HCT116 (cell line): ENCODE data around the gene TLR8.

ENCODE experiments used
- CEBPB ChIP-seq: IDR thresholded peaks from 2 replicates; pipeline ENCODE4 v1.6.1; 2012; ENCODE audit warnings: low read depth
- CTCF ChIP-seq, 3 experiments: fragments of 200-600 bp in 1 of 3; sonication (generic) in 1 of 3; IDR thresholded peaks in 2 of 3; conservative IDR thresholded peaks in 1 of 3; 2 replicates each; pipeline ENCODE4 v1.5.1; 2012 to 2017; ENCODE audit warnings: low read depth in 2 of 3, low read length in 2 of 3, antibody characterized with exemption in 1 of 3, borderline replicate concordance in 1 of 3, control low read depth in 1 of 3, mild to moderate bottlenecking in 1 of 3, mixed read lengths in 1 of 3, mixed run types in 1 of 3, moderate library complexity in 1 of 3; ENCODE audit not compliant: insufficient read depth in 1 of 3
- EZH2 ChIP-seq: fragments of 200-600 bp; sonication (generic); IDR thresholded peaks from 2 replicates; pipeline ENCODE4 v1.6.1; 2017; ENCODE audit warnings: antibody characterized with exemption, mixed run types
- EZH2phosphoT487 ChIP-seq: fragments of 200-600 bp; IDR thresholded peaks from 2 replicates; pipeline ENCODE4 v1.6.1; 2018; ENCODE audit warnings: antibody characterized with exemption, borderline replicate concordance
- JUND ChIP-seq: IDR thresholded peaks from 2 replicates; pipeline ENCODE4 v1.6.1; 2012
- MAX ChIP-seq: IDR thresholded peaks from 2 replicates; pipeline ENCODE4 v1.6.1; 2012
- POLR2A ChIP-seq: IDR thresholded peaks from 2 replicates; pipeline ENCODE4 v1.7.0; 2011; ENCODE audit warnings: borderline replicate concordance; ENCODE audit not compliant: insufficient read depth, insufficient read length; ENCODE audit errors: extremely low read depth
- POLR2AphosphoS5 ChIP-seq: IDR thresholded peaks from 2 replicates; pipeline ENCODE4 v1.6.1; 2011; ENCODE audit warnings: mild to moderate bottlenecking, low read depth, low read length, moderate library complexity
- REST ChIP-seq: IDR thresholded peaks from 2 replicates; pipeline ENCODE4 v1.6.1; 2012; ENCODE audit warnings: low read depth
- SIN3A ChIP-seq: IDR thresholded peaks from 2 replicates; pipeline ENCODE4 v1.6.1; 2012; ENCODE audit warnings: low read depth
- TCF7L2 ChIP-seq: IDR thresholded peaks from 2 replicates; pipeline ENCODE4 v1.7.0; 2011; ENCODE audit warnings: borderline replicate concordance, inconsistent platforms; ENCODE audit not compliant: insufficient read depth, insufficient read length; ENCODE audit errors: extremely low read depth
- ZBTB33 ChIP-seq: IDR thresholded peaks from 2 replicates; pipeline ENCODE4 v1.6.1; 2011; ENCODE audit warnings: mild to moderate bottlenecking, low read length, moderate library complexity; ENCODE audit not compliant: insufficient replicate concordance; ENCODE audit errors: extremely low read depth
- ZFX ChIP-seq: fragments of 450-650 bp; IDR thresholded peaks from 2 replicates; pipeline ENCODE4 v1.6.1; 2017
- ZNF274 ChIP-seq: fragments of 200-500 bp; sonication (Bioruptor generic); IDR thresholded peaks from 2 replicates; pipeline ENCODE4 v1.6.1; 2014; ENCODE audit warnings: mild to moderate bottlenecking, low read depth, low read length, inconsistent platforms

GRCh38 chrX:12922599-12922919, 16.1 kb downstream of the TLR8 start:
- TF ChIP-seq CTCF (IDR thresholded peaks at IDR 0.05 in 2 of 3, conservative IDR thresholded peaks at IDR 0.05 in 1 of 3; ENCODE audit: borderline replicate concordance in 1 of 3, insufficient read depth in 1 of 3, low read depth in 2 of 3, low read length in 2 of 3) (no peak), ZNF274 (no peak), POLR2AphosphoS5 (no peak), SIN3A (no peak), CEBPB (no peak), MAX (no peak), EZH2 (no peak), REST (no peak), ZFX (no peak), EZH2phosphoT487 (no peak), POLR2A (no peak), JUND (no peak), TCF7L2 (no peak), ZBTB33 (no peak)
